ENCODE measurements around the gene PSTPIP1. TPM values are rescaled to one million over a fixed set of nuclear protein-coding genes. Genes with fewer than 3 reads are reported as not detected.

Gene PSTPIP1
- total RNA-seq, 1 donor from 2014 or later = 18.4 TPM

DNA sequence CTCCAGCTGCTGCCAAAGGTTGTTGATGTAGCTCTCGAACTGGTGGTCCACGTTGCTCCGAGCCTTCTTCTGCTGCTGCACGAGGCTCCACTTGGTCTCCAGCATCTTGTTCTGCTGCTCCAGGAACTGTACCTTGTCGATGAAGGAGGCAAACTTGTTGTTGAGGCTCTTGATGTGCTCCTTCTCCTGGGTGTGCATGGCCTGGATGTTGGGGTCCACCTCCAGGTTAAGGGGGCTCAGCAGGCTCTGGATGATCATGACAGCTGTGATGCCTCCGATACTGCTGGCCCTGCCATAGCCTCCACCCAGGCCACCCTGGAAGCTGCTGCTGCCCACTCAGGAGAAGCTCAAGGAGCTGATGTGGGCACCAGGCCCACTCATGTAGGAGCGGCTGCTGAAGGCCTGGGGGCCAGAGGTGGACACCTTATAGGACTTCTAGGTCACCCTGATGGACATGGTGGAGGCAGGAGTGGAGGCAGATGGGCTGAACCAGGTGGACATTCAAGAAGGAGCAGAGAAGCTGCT lies 14.9 kb upstream of the PSTPIP1 start:
- intact Hi-C loops (cut with DNase I) = no loop called here
- Histone ChIP-seq H3K4me3 (no peak overlapping the region), H3K27me3 (ENCODE audit: low read depth) (no peaks in the 10 kb centered on the region), H3K27ac (no peak overlapping the region), H3K9me3 (no peaks in the 10 kb centered on the region), H3K4me1 (no peaks in the 10 kb centered on the region), H3K36me3 (no peaks in the 10 kb centered on the region)
- no peak for ATAC-seq
- no peak for DNase-seq
- TF ChIP-seq, protein P1, sequence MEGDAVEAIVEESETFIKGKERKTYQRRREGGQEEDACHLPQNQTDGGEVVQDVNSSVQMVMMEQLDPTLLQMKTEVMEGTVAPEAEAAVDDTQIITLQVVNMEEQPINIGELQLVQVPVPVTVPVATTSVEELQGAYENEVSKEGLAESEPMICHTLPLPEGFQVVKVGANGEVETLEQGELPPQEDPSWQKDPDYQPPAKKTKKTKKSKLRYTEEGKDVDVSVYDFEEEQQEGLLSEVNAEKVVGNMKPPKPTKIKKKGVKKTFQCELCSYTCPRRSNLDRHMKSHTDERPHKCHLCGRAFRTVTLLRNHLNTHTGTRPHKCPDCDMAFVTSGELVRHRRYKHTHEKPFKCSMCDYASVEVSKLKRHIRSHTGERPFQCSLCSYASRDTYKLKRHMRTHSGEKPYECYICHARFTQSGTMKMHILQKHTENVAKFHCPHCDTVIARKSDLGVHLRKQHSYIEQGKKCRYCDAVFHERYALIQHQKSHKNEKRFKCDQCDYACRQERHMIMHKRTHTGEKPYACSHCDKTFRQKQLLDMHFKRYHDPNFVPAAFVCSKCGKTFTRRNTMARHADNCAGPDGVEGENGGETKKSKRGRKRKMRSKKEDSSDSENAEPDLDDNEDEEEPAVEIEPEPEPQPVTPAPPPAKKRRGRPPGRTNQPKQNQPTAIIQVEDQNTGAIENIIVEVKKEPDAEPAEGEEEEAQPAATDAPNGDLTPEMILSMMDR (IDR thresholded peaks at IDR 0.05) = no peak

DNA sequence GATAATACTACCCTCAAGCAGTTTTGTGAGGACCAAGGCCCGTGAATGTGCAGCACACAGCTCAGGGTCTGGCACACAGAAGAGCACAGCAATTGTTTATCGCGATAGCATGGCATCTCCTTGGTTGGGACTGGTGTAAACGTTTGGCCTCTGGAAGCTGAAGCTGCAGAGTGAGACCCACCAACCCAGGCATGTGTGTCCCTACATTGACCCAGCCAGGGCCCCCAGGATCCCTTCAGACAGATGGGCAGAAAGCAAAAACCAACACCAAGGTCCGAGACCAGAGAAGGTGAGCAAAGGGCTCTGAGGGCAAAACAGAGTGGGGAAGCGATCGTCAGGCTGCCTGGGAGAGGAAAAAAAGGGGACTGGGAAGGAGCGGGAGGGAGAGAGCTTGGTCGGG lies 12.6 kb upstream of the PSTPIP1 start:
- no peak overlapping the region for H3K4me3 ChIP-seq
- H3K36me3 ChIP-seq = no peaks in the 10 kb centered on the region
- TF ChIP-seq, protein P1 (IDR thresholded peaks at IDR 0.05) = no peak
- intact Hi-C loops (cut with DNase I) = no loop called here
- no peaks in the 10 kb centered on the region for H3K4me1 ChIP-seq
- H3K27ac ChIP-seq = no peak overlapping the region
- no peaks in the 10 kb centered on the region for H3K9me3 ChIP-seq
- ATAC-seq (no peak), DNase-seq (no peak)
- no peaks in the 10 kb centered on the region for H3K27me3 ChIP-seq (ENCODE audit: low read depth)

DNA sequence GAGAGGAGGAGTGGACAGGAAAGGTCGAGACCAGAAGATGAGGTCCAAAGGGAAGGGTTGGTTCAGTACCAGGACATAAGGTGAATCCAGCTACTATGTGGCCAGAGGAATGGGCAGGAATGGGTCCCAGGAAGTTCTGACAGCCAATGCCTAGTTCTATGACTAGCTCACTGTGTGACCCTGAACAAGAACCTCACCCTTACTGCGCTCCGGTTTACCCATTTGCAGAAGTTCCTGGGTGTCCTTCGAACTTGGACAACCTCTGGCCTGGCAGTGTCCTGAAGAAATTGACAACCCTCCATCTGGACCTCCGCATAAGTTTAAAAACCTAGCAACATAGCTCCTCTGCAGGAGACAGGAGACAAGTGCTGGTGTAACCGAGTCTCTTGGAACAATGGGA lies 12.2 kb upstream of the PSTPIP1 start:
- TF ChIP-seq, protein P1 (IDR thresholded peaks at IDR 0.05) = no peak
- peaks cover 2% of the 10 kb centered on the region for H3K4me1 ChIP-seq
- no peak overlapping the region for H3K27ac ChIP-seq
- H3K36me3 ChIP-seq = no peaks in the 10 kb centered on the region
- intact Hi-C loops (cut with DNase I) = no loop called here
- ATAC-seq (peak in 1 of 2 donors; percentile 29), DNase-seq (no peak)
- no peaks in the 10 kb centered on the region for H3K27me3 ChIP-seq (ENCODE audit: low read depth)
- H3K9me3 ChIP-seq = no peaks in the 10 kb centered on the region
- H3K4me3 ChIP-seq = no peak overlapping the region

DNA sequence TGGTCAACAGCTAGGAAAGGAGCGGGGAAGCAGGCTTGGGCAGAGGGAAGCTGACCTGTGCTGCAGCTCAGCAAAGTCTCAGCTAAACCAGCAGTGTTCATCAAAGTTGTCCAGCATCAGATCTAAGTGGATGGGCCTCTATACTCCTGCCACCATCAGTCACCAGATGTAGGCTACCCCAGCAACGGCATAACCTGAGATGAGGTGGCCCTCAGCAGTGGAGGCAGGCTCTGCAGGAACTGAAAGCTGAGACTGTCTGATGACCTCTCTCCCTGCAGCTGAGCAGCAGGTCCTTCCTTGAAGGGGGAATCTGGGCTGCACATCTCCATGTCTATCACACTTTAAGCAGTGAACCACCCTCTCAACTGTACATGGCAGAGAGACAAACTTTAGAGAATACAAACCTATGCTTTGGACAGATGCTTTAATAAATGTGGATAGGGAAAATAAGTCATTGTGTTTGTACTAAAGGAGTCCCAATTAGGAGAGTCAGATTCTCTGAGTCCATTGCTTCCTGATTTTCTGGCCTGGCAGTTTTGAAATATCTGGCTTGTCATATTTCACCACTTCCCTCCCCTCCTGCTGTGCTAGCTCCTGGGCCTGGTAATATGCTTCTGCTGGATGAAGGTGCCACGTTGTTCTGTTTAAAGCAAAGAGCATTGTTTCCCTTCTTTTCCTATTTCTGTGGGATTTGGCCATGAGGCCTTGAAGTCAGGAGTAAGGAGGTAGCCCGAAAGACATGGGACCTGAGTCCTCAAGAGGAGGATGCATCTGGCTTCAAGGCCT lies 11.1 kb upstream of the PSTPIP1 start:
- ATAC-seq (peak; percentile 58 to 64), DNase-seq (no peak)
- H3K4me3 ChIP-seq = no peak overlapping the region
- H3K4me1 ChIP-seq = peaks cover 12% of the 10 kb centered on the region
- H3K27me3 ChIP-seq (ENCODE audit: low read depth) = no peaks in the 10 kb centered on the region
- intact Hi-C loops (cut with DNase I) = no loop called here
- H3K9me3 ChIP-seq = no peaks in the 10 kb centered on the region
- TF ChIP-seq, protein P1 (IDR thresholded peaks at IDR 0.05) = no peak
- H3K27ac ChIP-seq = peak overlapping the region; percentile 67
- no peaks in the 10 kb centered on the region for H3K36me3 ChIP-seq

DNA sequence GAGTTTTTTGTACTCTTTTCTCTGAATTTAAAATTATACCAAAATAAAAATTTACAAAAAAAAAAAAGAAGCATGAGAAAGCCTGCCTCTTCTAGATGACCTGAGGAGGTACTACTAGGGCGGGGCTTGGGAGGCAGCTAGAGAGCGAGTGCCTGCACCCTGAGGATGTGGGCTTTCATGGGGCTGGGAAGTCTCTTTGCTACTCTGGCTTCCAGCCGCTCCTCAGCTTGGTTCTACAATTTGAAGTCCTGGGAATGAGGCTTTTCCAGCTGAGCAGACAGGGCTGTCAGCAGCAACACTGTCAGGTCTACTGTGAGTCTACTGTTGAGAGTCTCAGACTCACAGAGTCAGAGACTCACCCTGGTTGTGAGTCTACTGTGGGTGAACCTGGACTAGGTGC lies 8.2 kb upstream of the PSTPIP1 start:
- ATAC-seq (no peak), DNase-seq (no peak)
- H3K36me3 ChIP-seq = no peaks in the 10 kb centered on the region
- no peak overlapping the region for H3K27ac ChIP-seq
- TF ChIP-seq, protein P1 (IDR thresholded peaks at IDR 0.05) = no peak
- no peak overlapping the region for H3K4me3 ChIP-seq
- no peaks in the 10 kb centered on the region for H3K9me3 ChIP-seq
- peaks cover 20% of the 10 kb centered on the region for H3K4me1 ChIP-seq
- H3K27me3 ChIP-seq (ENCODE audit: low read depth) = no peaks in the 10 kb centered on the region
- intact Hi-C loops (cut with DNase I) = no loop called here
